Measurements from ENCODE around the gene ASAP2. TPM values are rescaled to one million over a fixed set of nuclear protein-coding genes. Genes with fewer than 3 reads are reported as not detected.

The ASAP2 gene
- polyA plus RNA-seq, 1 donor (not counting 4 experiments of a cell fraction or from before 2014, with no cell fraction given) = 54.2 TPM

DNA sequence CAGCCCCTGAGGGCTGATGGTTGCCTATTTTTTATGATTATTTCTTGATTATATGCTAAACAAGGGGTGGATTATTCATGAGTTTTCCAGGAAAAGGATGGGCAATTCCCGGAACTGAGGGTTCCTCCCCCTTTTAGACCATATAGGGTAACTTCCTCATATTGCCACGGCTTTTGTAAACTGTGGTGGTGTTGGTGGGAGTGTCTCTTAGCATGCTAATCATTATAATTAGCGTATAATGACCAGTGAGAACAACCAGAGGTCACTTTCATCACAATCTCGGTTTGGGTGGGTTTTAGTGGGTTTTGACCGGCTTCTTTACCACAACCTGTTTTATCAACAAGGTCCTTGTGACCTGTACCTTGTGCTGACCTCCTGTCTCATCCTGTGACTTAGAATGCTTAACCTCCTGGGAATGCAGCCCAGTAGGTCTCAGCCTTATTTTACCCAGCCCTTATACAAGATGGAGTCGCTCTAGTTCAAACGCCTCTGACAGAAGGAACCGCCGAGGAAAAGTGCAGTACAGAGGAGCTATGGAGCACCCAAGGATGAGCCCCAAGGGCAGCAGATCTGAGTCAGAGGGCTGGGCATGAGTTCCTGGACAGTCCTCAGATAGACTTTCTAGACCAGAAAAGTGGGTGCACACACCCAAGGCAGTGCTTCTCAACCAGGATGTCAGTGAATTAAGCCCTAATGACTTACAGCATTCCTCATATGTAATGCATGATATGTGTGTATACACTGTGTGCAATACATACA lies 37.1 kb upstream of the ASAP2 start:
- H4K20me1 ChIP-seq (ENCODE audit: control insufficient read depth, extremely low read depth, insufficient read depth, low read length) = no peaks in the 10 kb centered on the region
- peaks cover 30% of the 10 kb centered on the region for H3K4me1 ChIP-seq (ENCODE audit: control insufficient read depth, extremely low read depth, insufficient read depth, low read length)
- H3K4me2 ChIP-seq (ENCODE audit: control insufficient read depth, extremely low read depth, insufficient read depth, low read depth, low read length) = peak overlapping the region; percentile 47
- DNase-seq (ENCODE audit: low read depth, low spot score) (no peak), FAIRE-seq (no peak)
- H3K4me3 ChIP-seq (ENCODE audit: control insufficient read depth in 2 of 3, extremely low read depth in 1 of 3, insufficient read depth in 2 of 3, low read depth in 1 of 3, low read length in 3 of 3) = no peak overlapping the region
- no peaks in the 10 kb centered on the region for H3K27me3 ChIP-seq (ENCODE audit: control insufficient read depth, extremely low read depth, insufficient read depth, low read length)
- H3K9me3 ChIP-seq (ENCODE audit: control insufficient read depth, low read depth, low read length) = no peaks in the 10 kb centered on the region
- no peak overlapping the region for H3K9ac ChIP-seq (ENCODE audit: control insufficient read depth, extremely low read depth, insufficient read depth, low read length)
- no peaks in the 10 kb centered on the region for H3K79me2 ChIP-seq (ENCODE audit: control insufficient read depth, insufficient read depth, low read length)
- no peak overlapping the region for H3K27ac ChIP-seq (ENCODE audit: control insufficient read depth, insufficient read depth, low read length)
- no peaks in the 10 kb centered on the region for H3K36me3 ChIP-seq (ENCODE audit: control insufficient read depth in 2 of 2, extremely low read depth in 1 of 2, insufficient read depth in 2 of 2, low read length in 2 of 2)
- no peak for TF ChIP-seq EZH2 (IDR thresholded peaks at IDR 0.05; ENCODE audit: low read length)
- TF ChIP-seq, protein P1, sequence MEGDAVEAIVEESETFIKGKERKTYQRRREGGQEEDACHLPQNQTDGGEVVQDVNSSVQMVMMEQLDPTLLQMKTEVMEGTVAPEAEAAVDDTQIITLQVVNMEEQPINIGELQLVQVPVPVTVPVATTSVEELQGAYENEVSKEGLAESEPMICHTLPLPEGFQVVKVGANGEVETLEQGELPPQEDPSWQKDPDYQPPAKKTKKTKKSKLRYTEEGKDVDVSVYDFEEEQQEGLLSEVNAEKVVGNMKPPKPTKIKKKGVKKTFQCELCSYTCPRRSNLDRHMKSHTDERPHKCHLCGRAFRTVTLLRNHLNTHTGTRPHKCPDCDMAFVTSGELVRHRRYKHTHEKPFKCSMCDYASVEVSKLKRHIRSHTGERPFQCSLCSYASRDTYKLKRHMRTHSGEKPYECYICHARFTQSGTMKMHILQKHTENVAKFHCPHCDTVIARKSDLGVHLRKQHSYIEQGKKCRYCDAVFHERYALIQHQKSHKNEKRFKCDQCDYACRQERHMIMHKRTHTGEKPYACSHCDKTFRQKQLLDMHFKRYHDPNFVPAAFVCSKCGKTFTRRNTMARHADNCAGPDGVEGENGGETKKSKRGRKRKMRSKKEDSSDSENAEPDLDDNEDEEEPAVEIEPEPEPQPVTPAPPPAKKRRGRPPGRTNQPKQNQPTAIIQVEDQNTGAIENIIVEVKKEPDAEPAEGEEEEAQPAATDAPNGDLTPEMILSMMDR (optimal IDR thresholded peaks at IDR 0.05 in 1 of 3, IDR thresholded peaks at IDR 0.05 in 1 of 3, conservative IDR thresholded peaks at IDR 0.05 in 1 of 3; ENCODE audit: extremely low read depth in 1 of 3, insufficient read depth in 2 of 3, low read length in 3 of 3) = no peak
- dilution Hi-C loops (cut with MboI; ENCODE audit: extremely low pct_ligation_motif_present, low sequenced_read_pairs) = no loop called here
- no peak overlapping the region for H2AFZ ChIP-seq (ENCODE audit: control insufficient read depth, low read length)
- peaks cover 5% of the 10 kb centered on the region for H3K9me1 ChIP-seq (ENCODE audit: control insufficient read depth, extremely low read depth, insufficient read depth, low read length)

DNA sequence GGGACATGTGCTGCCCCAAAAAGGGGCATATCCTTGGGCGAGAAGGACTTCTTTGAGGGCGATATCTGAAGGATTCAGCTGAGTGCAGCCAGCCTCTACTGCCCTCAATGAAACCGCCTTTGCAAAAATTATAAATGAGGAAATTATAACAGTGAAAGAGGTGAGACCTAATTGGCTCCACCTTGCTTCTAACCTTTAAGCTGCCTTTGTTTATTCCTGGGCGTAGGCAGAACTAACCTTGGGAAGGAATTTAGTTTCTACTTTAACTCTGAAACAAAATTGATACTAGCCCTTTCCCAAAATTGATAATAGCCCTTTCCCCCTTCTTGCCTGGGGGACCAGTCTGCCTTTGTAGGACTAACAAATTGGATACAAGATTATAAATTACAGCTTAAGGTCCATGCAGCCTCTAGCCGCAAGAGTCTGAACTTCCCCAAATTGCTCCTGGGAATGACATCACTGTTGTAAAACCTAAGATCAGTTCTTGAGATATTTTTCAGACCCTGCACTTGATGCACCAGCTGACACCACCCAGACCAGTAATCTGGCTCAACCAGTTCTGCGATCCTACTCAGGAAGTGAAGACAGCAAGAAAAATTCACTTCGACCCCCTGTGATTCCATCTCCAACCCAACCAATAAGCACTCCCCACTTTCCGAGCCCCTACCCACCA lies 36.0 kb upstream of the ASAP2 start:
- FAIRE-seq = peak; percentile 41
- dilution Hi-C loops (cut with MboI; ENCODE audit: extremely low pct_ligation_motif_present, low sequenced_read_pairs) = no loop called here
- peak overlapping the region in 1 of 3 experiments; percentile 37 for H3K4me3 ChIP-seq (ENCODE audit: control insufficient read depth in 2 of 3, extremely low read depth in 1 of 3, insufficient read depth in 2 of 3, low read depth in 1 of 3, low read length in 3 of 3)
- H3K4me2 ChIP-seq (ENCODE audit: control insufficient read depth, extremely low read depth, insufficient read depth, low read depth, low read length) = peak overlapping the region; percentile 69
- H3K27ac ChIP-seq (ENCODE audit: control insufficient read depth, insufficient read depth, low read length) = peak overlapping the region; percentile 28
- H3K27me3 ChIP-seq (ENCODE audit: control insufficient read depth, extremely low read depth, insufficient read depth, low read length) = no peaks in the 10 kb centered on the region
- DNase-seq (ENCODE audit: low read depth, low spot score) = no peak
- H3K9me1 ChIP-seq (ENCODE audit: control insufficient read depth, extremely low read depth, insufficient read depth, low read length) = peaks cover 5% of the 10 kb centered on the region
- no peaks in the 10 kb centered on the region for H3K79me2 ChIP-seq (ENCODE audit: control insufficient read depth, insufficient read depth, low read length)
- no peaks in the 10 kb centered on the region for H3K9me3 ChIP-seq (ENCODE audit: control insufficient read depth, low read depth, low read length)
- no peak overlapping the region for H3K9ac ChIP-seq (ENCODE audit: control insufficient read depth, extremely low read depth, insufficient read depth, low read length)
- TF ChIP-seq, protein P1 (optimal IDR thresholded peaks at IDR 0.05 in 1 of 3, IDR thresholded peaks at IDR 0.05 in 1 of 3, conservative IDR thresholded peaks at IDR 0.05 in 1 of 3; ENCODE audit: extremely low read depth in 1 of 3, insufficient read depth in 2 of 3, low read length in 3 of 3) = no peak
- no peak for TF ChIP-seq EZH2 (IDR thresholded peaks at IDR 0.05; ENCODE audit: low read length)
- H3K36me3 ChIP-seq (ENCODE audit: control insufficient read depth in 2 of 2, extremely low read depth in 1 of 2, insufficient read depth in 2 of 2, low read length in 2 of 2) = no peaks in the 10 kb centered on the region
- H4K20me1 ChIP-seq (ENCODE audit: control insufficient read depth, extremely low read depth, insufficient read depth, low read length) = no peaks in the 10 kb centered on the region
- H3K4me1 ChIP-seq (ENCODE audit: control insufficient read depth, extremely low read depth, insufficient read depth, low read length) = peaks cover 32% of the 10 kb centered on the region
- no peak overlapping the region for H2AFZ ChIP-seq (ENCODE audit: control insufficient read depth, low read length)
